H9 (cell line): Measurements from ENCODE around the gene CRACR2A. TPM values are rescaled to one million over a fixed set of nuclear protein-coding genes. Genes with fewer than 3 reads are reported as not detected.

Experiments used
- DNase-seq: peaks from one replicate; pipeline ENCODE4 v3.0.0-alpha.2; 2017
- H2AFZ ChIP-seq: one replicate; pipeline ENCODE4 v1.6.1; 2013; ENCODE audit warnings: mild to moderate bottlenecking, low read length, control low read depth, moderate library complexity
- H2AK5ac ChIP-seq: 2 replicates; pipeline ENCODE4 v1.6.1; 2013; ENCODE audit warnings: low read length, control low read depth, mixed read lengths; ENCODE audit not compliant: insufficient read length
- H2BK120ac ChIP-seq: one replicate; pipeline ENCODE4 v1.6.1; 2013; ENCODE audit warnings: low read depth, mild to moderate bottlenecking, low read length, control low read depth, inconsistent platforms; ENCODE audit not compliant: poor library complexity, severe bottlenecking
- H2BK12ac ChIP-seq: 2 replicates; pipeline ENCODE4 v1.6.1; 2013; ENCODE audit warnings: low read length, control low read depth, mixed read lengths, low read depth; ENCODE audit not compliant: insufficient read length
- H2BK15ac ChIP-seq: 2 replicates; pipeline ENCODE4 v1.6.1; 2013; ENCODE audit warnings: low read depth, low read length, control low read depth
- H2BK20ac ChIP-seq: one replicate; pipeline ENCODE4 v1.6.1; 2013; ENCODE audit warnings: low read depth, mild to moderate bottlenecking, low read length, control low read depth, inconsistent platforms; ENCODE audit not compliant: poor library complexity, severe bottlenecking
- H2BK5ac ChIP-seq: 2 replicates; pipeline ENCODE4 v1.6.1; 2013; ENCODE audit warnings: low read length, control low read depth, mixed read lengths; ENCODE audit not compliant: insufficient read length
- H3K14ac ChIP-seq: 2 replicates; pipeline ENCODE4 v1.6.1; 2013; ENCODE audit warnings: low read length, control low read depth; ENCODE audit not compliant: insufficient read depth
- H3K18ac ChIP-seq: 2 replicates; pipeline ENCODE4 v1.6.1; 2013; ENCODE audit warnings: low read depth, mild to moderate bottlenecking, mixed read lengths, low read length, control low read depth; ENCODE audit not compliant: insufficient read length
- H3K23ac ChIP-seq: 2 replicates; pipeline ENCODE4 v1.6.1; 2013; ENCODE audit warnings: low read length, control low read depth, mixed read lengths, low read depth; ENCODE audit not compliant: insufficient read length
- H3K23me2 ChIP-seq: 2 replicates; pipeline ENCODE4 v1.6.1; 2013; ENCODE audit warnings: low read depth, mild to moderate bottlenecking, mixed read lengths, low read length, control low read depth; ENCODE audit not compliant: insufficient read length, poor library complexity, severe bottlenecking
- H3K27ac ChIP-seq: 2 replicates; pipeline ENCODE4 v1.5.1; 2013; ENCODE audit warnings: low read length, control low read depth, mixed read lengths, low read depth; ENCODE audit not compliant: insufficient read length
- H3K27me3 ChIP-seq: 2 replicates; pipeline ENCODE4 v1.6.1; 2013; ENCODE audit warnings: low read length, control low read depth, inconsistent platforms; ENCODE audit not compliant: insufficient read depth
- H3K4ac ChIP-seq: 2 replicates; pipeline ENCODE4 v1.6.1; 2013; ENCODE audit warnings: low read depth, mild to moderate bottlenecking, control low read depth, inconsistent platforms, low read length, moderate library complexity
- H3K4me1 ChIP-seq: 2 replicates; pipeline ENCODE4 v1.6.1; 2013; ENCODE audit warnings: low read length, control low read depth, inconsistent platforms; ENCODE audit not compliant: insufficient read depth
- H3K4me2 ChIP-seq: 2 replicates; pipeline ENCODE4 v1.6.1; 2013; ENCODE audit warnings: low read length, control low read depth, mixed read lengths; ENCODE audit not compliant: insufficient read length, insufficient read depth
- H3K56ac ChIP-seq: 2 replicates; pipeline ENCODE4 v1.6.1; 2013; ENCODE audit warnings: low read depth, mild to moderate bottlenecking, mixed read lengths, low read length, control low read depth; ENCODE audit not compliant: insufficient read length
- H3K79me1 ChIP-seq: 2 replicates; pipeline ENCODE4 v1.6.1; 2013; ENCODE audit warnings: low read depth, mild to moderate bottlenecking, moderate library complexity, low read length, control low read depth, inconsistent platforms; ENCODE audit not compliant: insufficient read depth, poor library complexity, severe bottlenecking
- H3K79me2 ChIP-seq: 2 replicates; pipeline ENCODE4 v1.6.1; 2013; ENCODE audit warnings: low read length, control low read depth, inconsistent platforms; ENCODE audit not compliant: insufficient read depth
- H3K9ac ChIP-seq: 2 replicates; pipeline ENCODE4 v1.6.1; 2013; ENCODE audit warnings: low read length, control low read depth, mixed read lengths; ENCODE audit not compliant: insufficient read length; ENCODE audit errors: extremely low read depth
- H3K9me3 ChIP-seq: one replicate; pipeline ENCODE4 v1.6.1; 2013; ENCODE audit warnings: low read depth, low read length, inconsistent platforms; ENCODE audit not compliant: control insufficient read depth
- H3T11ph ChIP-seq: one replicate; pipeline ENCODE4 v1.6.1; 2013; ENCODE audit warnings: mild to moderate bottlenecking, low read length, control low read depth, inconsistent platforms
- H4K20me1 ChIP-seq: one replicate; pipeline ENCODE4 v1.6.1; 2013; ENCODE audit not compliant: control insufficient read depth, insufficient read length, insufficient read depth
- H4K5ac ChIP-seq: 2 replicates; pipeline ENCODE4 v1.6.1; 2013; ENCODE audit warnings: low read depth, mild to moderate bottlenecking, mixed read lengths, low read length, control low read depth; ENCODE audit not compliant: insufficient read length
- H4K8ac ChIP-seq: replicated peaks from 2 replicates; pipeline ENCODE4 v1.6.1; 2013; ENCODE audit warnings: low read length, control low read depth, mixed read lengths, low read depth; ENCODE audit not compliant: insufficient read length
- H4K91ac ChIP-seq: 2 replicates; pipeline ENCODE4 v1.6.1; 2013; ENCODE audit warnings: low read depth, mild to moderate bottlenecking, moderate library complexity, mixed read lengths, low read length, control low read depth; ENCODE audit not compliant: insufficient read length
- H3K27ac Mint-ChIP-seq, 3 experiments: 2 replicates in 2 of 3; 3 replicates in 1 of 3; pipeline ENCODE4 v1.8.0; 2020 to 2021; ENCODE audit warnings: mixed read lengths in 3 of 3, mild to moderate bottlenecking in 1 of 3, moderate library complexity in 1 of 3
- H3K27me3 Mint-ChIP-seq: 2 replicates; pipeline ENCODE4 v1.8.0; 2021; ENCODE audit warnings: low read depth, mild to moderate bottlenecking, moderate library complexity, mixed read lengths
- H3K36me3 Mint-ChIP-seq, 3 experiments: 2 replicates in 2 of 3; 3 replicates in 1 of 3; pipeline ENCODE4 v1.8.0; 2020 to 2021; ENCODE audit warnings: low read depth in 3 of 3, mixed read lengths in 3 of 3; ENCODE audit not compliant: insufficient read depth in 1 of 3
- H3K4me1 Mint-ChIP-seq, 2 experiments: 2 replicates each; pipeline ENCODE4 v1.8.0; 2020; ENCODE audit warnings: mixed read lengths in 2 of 2
- H3K4me3 Mint-ChIP-seq, 2 experiments: 2 replicates in 1 of 2; 3 replicates in 1 of 2; pipeline ENCODE4 v1.8.0; 2020 to 2021; ENCODE audit warnings: mild to moderate bottlenecking in 2 of 2, mixed read lengths in 2 of 2, moderate library complexity in 1 of 2
- H3K9me3 Mint-ChIP-seq, 2 experiments: 2 replicates in 1 of 2; 3 replicates in 1 of 2; pipeline ENCODE4 v1.8.0; 2020; ENCODE audit warnings: mild to moderate bottlenecking in 2 of 2, mixed read lengths in 2 of 2, moderate library complexity in 1 of 2
- CTCF ChIP-seq: fragments of 200-600 bp; sonication (generic); conservative IDR thresholded peaks from 3 replicates; pipeline ENCODE4 v1.8.0; 2021; ENCODE audit warnings: antibody characterized with exemption, mild to moderate bottlenecking
- WGBS: extraction: QIAGEN DNeasy Blood & Tissue Kit; methylation state at CpG from one replicate; pipeline ENCODE4 v1.1.7; 2013; ENCODE audit warnings: missing lambda C conversion rate, low lambda C conversion rate, mixed read lengths; ENCODE audit not compliant: insufficient read length; ENCODE audit errors: extremely low coverage; 5-methylcytosine and 5-hydroxymethylcytosine counted together
- total RNA-seq: library from RNA; stranded (reverse); gene quantifications from 2 replicates; pipeline ENCODE4 v1.2.1, GENCODE V29; 2021

CRACR2A gene
- total RNA-seq, 1 experiment from 2014 or later, result 2.0 TPM

- Histone ChIP-seq H3T11ph (no peak overlapping the region), H3K79me1 (no peaks in the 10 kb centered on the region), H3K79me2 (no peaks in the 10 kb centered on the region), H3K27me3 (no peaks in the 10 kb centered on the region), H2BK20ac (no peak overlapping the region), H4K5ac (no peak overlapping the region), H3K23ac (no peak overlapping the region), H3K18ac (no peak overlapping the region), H3K9me3 (no peaks in the 10 kb centered on the region), H3K14ac (no peak overlapping the region), H4K8ac (no peak overlapping the region), H4K91ac (no peak overlapping the region), H3K9ac (no peak overlapping the region), H3K4ac (no peak overlapping the region), H3K56ac (no peak overlapping the region), H2BK12ac (no peak overlapping the region), H2BK5ac (no peak overlapping the region), H3K23me2 (no peaks in the 10 kb centered on the region), H2AK5ac (no peak overlapping the region), H3K4me2 (no peak overlapping the region), H2BK120ac (no peak overlapping the region), H2AFZ (no peak overlapping the region), H4K20me1 (no peaks in the 10 kb centered on the region), H2BK15ac (no peak overlapping the region), H3K4me1 (no peaks in the 10 kb centered on the region), H3K27ac (no peak overlapping the region)
- H3K4me1 Mint-ChIP-seq, result peaks cover 4 to 5% of the 10 kb centered on the region in 2 experiments; a peak in 3 of 4 replicates
- no peak overlapping the region for H3K27ac Mint-ChIP-seq
- no CpG with 5 or more reads among the region's 5 CpGs for WGBS
- H3K27me3 Mint-ChIP-seq, result no peaks in the 10 kb centered on the region
- H3K9me3 Mint-ChIP-seq, result no peaks in the 10 kb centered on the region; a peak in 1 of 5 replicates
- no peaks in the 10 kb centered on the region for H3K36me3 Mint-ChIP-seq
- H3K4me3 Mint-ChIP-seq, result no peak overlapping the region
- DNase-seq, result no peak
- TF ChIP-seq CTCF, result peak; percentile 40
These were observed 75.3 kb downstream of the CRACR2A start for GRCh38 chr12:3677609-3678008.
